OCI-LY7 (cell line): Measurements from ENCODE around the gene SORBS2. TPM values are rescaled to one million over a fixed set of nuclear protein-coding genes. Genes with fewer than 3 reads are reported as not detected.

Source experiments
- BruUV-seq: library from RNA; stranded (reverse); fragments of 400-500 nt; replicated peaks from 2 replicates; lab custom pipeline; 2021; lab: Mats Ljungman, UMichigan
- CTCF ChIA-PET: fragments of 300-600 bp; sonication (Branson Sonifier 250); formaldehyde crosslinking; loops from one replicate; lab custom pipeline; 2022; ENCODE audit warnings: antibody characterized with exemption; ENCODE audit not compliant: unreplicated experiment; lab: Charles Lee
- POLR2A ChIA-PET: fragments of 300-600 bp; sonication (Branson Sonifier 250); formaldehyde crosslinking; loops from one replicate; lab custom pipeline; 2022; ENCODE audit warnings: antibody characterized with exemption; lab: Charles Lee
- DNase-seq: peaks from one replicate; pipeline ENCODE4 v3.0.0-alpha.2; 2015; ENCODE audit warnings: low spot score
- H2AFZ ChIP-seq: fragments of 200-600 bp; sonication (generic), shearing (Covaris generic); 2 replicates; pipeline ENCODE4 v1.6.1; 2014; ENCODE audit warnings: mild to moderate bottlenecking, antibody characterized with exemption, low read length, moderate library complexity
- H3K27ac ChIP-seq: fragments of 200-600 bp; sonication (generic); 2 replicates; pipeline ENCODE4 v1.5.1; 2014; ENCODE audit warnings: mixed run types, low read depth, mild to moderate bottlenecking, moderate library complexity, low read length, inconsistent platforms; ENCODE audit not compliant: poor library complexity, severe bottlenecking
- H3K36me3 ChIP-seq: fragments of 200-600 bp; sonication (generic); 2 replicates; pipeline ENCODE4 v1.6.1; 2014; ENCODE audit warnings: mild to moderate bottlenecking, antibody characterized with exemption, low read length, moderate library complexity, mixed read lengths; ENCODE audit not compliant: insufficient read depth
- H3K4me1 ChIP-seq: fragments of 200-600 bp; sonication (generic); 2 replicates; pipeline ENCODE4 v1.5.1; 2014; ENCODE audit warnings: mild to moderate bottlenecking, low read length; ENCODE audit not compliant: insufficient read depth, poor library complexity, severe bottlenecking
- H3K4me2 ChIP-seq: fragments of 200-600 bp; sonication (generic); 2 replicates; pipeline ENCODE4 v1.6.1; 2014; ENCODE audit warnings: mild to moderate bottlenecking, low read length
- H3K4me3 ChIP-seq: fragments of 200-600 bp; sonication (generic); 2 replicates; pipeline ENCODE4 v1.5.1; 2014; ENCODE audit warnings: mild to moderate bottlenecking, low read depth, low read length; ENCODE audit not compliant: poor library complexity, severe bottlenecking
- H3K79me2 ChIP-seq: fragments of 200-600 bp; sonication (generic); 2 replicates; pipeline ENCODE4 v1.6.1; 2016; ENCODE audit warnings: low read depth, mild to moderate bottlenecking, low read length, moderate library complexity, mixed read lengths; ENCODE audit not compliant: insufficient read depth
- H3K9me2 ChIP-seq: fragments of 200-600 bp; sonication (generic); 2 replicates; pipeline ENCODE4 v1.6.1; 2016; ENCODE audit warnings: mild to moderate bottlenecking, low read length, mixed read lengths; ENCODE audit not compliant: insufficient read depth
- H3K9me3 ChIP-seq: fragments of 200-600 bp; sonication (generic); 2 replicates; pipeline ENCODE4 v1.6.1; 2014; ENCODE audit warnings: mild to moderate bottlenecking, mixed run types, low read length, mixed read lengths
- H4K20me1 ChIP-seq: fragments of 200-600 bp; sonication (generic); 2 replicates; pipeline ENCODE4 v1.6.1; 2014; ENCODE audit warnings: mild to moderate bottlenecking, antibody characterized with exemption, low read length, moderate library complexity, mixed read lengths; ENCODE audit not compliant: insufficient read depth
- CTCF ChIP-seq: fragments of 200-600 bp; sonication (generic); conservative IDR thresholded peaks from 2 replicates; pipeline ENCODE4 v1.5.1; 2014; ENCODE audit warnings: mild to moderate bottlenecking, antibody characterized with exemption, low read length, moderate library complexity, mixed read lengths
- EZH2phosphoT487 ChIP-seq: fragments of 200-600 bp; sonication (generic); IDR thresholded peaks from 2 replicates; pipeline ENCODE4 v1.6.1; 2018; ENCODE audit warnings: low read depth, borderline replicate concordance, mild to moderate bottlenecking, mixed run types, antibody characterized with exemption, low read length, moderate library complexity, mixed read lengths
- intact Hi-C: fragments of 100-400 bp; cut with micrococcal nuclease; formaldehyde crosslinking; loops from one replicate; pipeline ENCODE4 v1.10.0; 2022; ENCODE audit not compliant: unreplicated experiment
- total RNA-seq, 2 experiments: library from RNA; depleted of rRNA in 1 of 2; stranded (reverse); fragments of >200 nt in 1 of 2; shearing (Covaris generic) in 1 of 2; gene quantifications; 2 replicates each; pipeline ENCODE4 v1.2.3, GENCODE V29; 2014 to 2022

SORBS2 gene
- total RNA-seq, 2 experiments from 2014 or later: 33.2 to 43.5 TPM

GRCh38 chr4:185587030-185587426, 225.0 kb downstream of the SORBS2 start:
- ChIA-PET CTCF (interaction anchor here (0.6 to 2.4 kb wide), 2 partner anchors 106 to 109 kb away, joined by 3 to 19 read pairs; no protein-coding TSS in a partner anchor), POLR2A (interaction anchor here (0.5 to 8.7 kb wide), 18 partner anchors 11 to 557 kb away, joined by 3 to 142 read pairs (median 4); no protein-coding TSS in a partner anchor)
- no peaks in the 10 kb centered on the region for H3K9me2 ChIP-seq
- H3K4me1 ChIP-seq: peaks cover 37% of the 10 kb centered on the region
- TF ChIP-seq CTCF (no peak), EZH2phosphoT487 (no peak)
- no peaks in the 10 kb centered on the region for H4K20me1 ChIP-seq
- H3K27ac ChIP-seq: peak overlapping the region; percentile 78
- no peaks in the 10 kb centered on the region for H3K9me3 ChIP-seq
- H3K4me3 ChIP-seq: peak overlapping the region; percentile 57
- DNase-seq: no peak
- no peaks in the 10 kb centered on the region for H3K79me2 ChIP-seq
- H2AFZ ChIP-seq: peak overlapping the region; percentile 89; the same call in 1 of the 2 replicates
- H3K36me3 ChIP-seq: no peaks in the 10 kb centered on the region
- peak overlapping the region; percentile 85 for H3K4me2 ChIP-seq
- intact Hi-C loops: loop anchor here (1.0 to 5.0 kb wide), 5 partner anchors 108 to 375 kb away; partner anchors contain the start of gene CCDC110
- TSS peak; percentile 97 for BruUV-seq

GRCh38 chr4:185585211-185585610, 226.8 kb downstream of the SORBS2 start:
- TF ChIP-seq CTCF (no peak), EZH2phosphoT487 (no peak)
- H3K4me2 ChIP-seq: no peak overlapping the region
- CTCF ChIA-PET: no interaction called here

GRCh38 chr4:185583813-185584212, 228.2 kb downstream of the SORBS2 start:
- Histone ChIP-seq H3K36me3 (no peaks in the 10 kb centered on the region), H4K20me1 (no peaks in the 10 kb centered on the region), H2AFZ (no peak overlapping the region), H3K27ac (no peak overlapping the region), H3K9me3 (no peaks in the 10 kb centered on the region), H3K4me2 (no peak overlapping the region; the same call in 1 of the 2 replicates), H3K79me2 (no peaks in the 10 kb centered on the region), H3K9me2 (no peaks in the 10 kb centered on the region), H3K4me1 (peaks cover 37% of the 10 kb centered on the region), H3K4me3 (no peak overlapping the region)
- intact Hi-C loops: no loop called here
- ChIA-PET POLR2A (interaction anchor here (0.6 to 8.7 kb wide), 10 partner anchors 10 to 577 kb away, joined by 3 to 142 read pairs (median 5); no protein-coding TSS in a partner anchor), CTCF (interaction anchor here (1.4 kb wide), 1 partner anchor 104 kb away, joined by 3 read pairs; no protein-coding TSS in a partner anchor)
- TF ChIP-seq EZH2phosphoT487: no peak
- no peak for TF ChIP-seq CTCF
- DNase-seq: no peak
- no TSS peak for BruUV-seq

More at GRCh38 chr4:185585211-185585610, 226.8 kb downstream of the SORBS2 start:
- intact Hi-C loops: loop anchor here (5.0 kb wide), 3 partner anchors 173 to 373 kb away; no protein-coding TSS in a partner anchor
- Histone ChIP-seq H4K20me1 (no peaks in the 10 kb centered on the region), H3K4me1 (peaks cover 37% of the 10 kb centered on the region), H2AFZ (no peak overlapping the region), H3K9me3 (no peaks in the 10 kb centered on the region), H3K79me2 (no peaks in the 10 kb centered on the region), H3K36me3 (no peaks in the 10 kb centered on the region), H3K27ac (no peak overlapping the region), H3K9me2 (no peaks in the 10 kb centered on the region), H3K4me3 (no peak overlapping the region)
- POLR2A ChIA-PET: interaction anchor here (0.7 to 8.7 kb wide), 4 partner anchors 13 to 112 kb away, joined by 3 to 142 read pairs (median 4); no protein-coding TSS in a partner anchor
- no peak for DNase-seq
- BruUV-seq: no TSS peak
